Loucy (cell line): ENCODE data around the gene ZBTB48.

Experiments
- H2AFZ ChIP-seq: fragments of 200-600 bp; sonication (generic); 2 replicates; pipeline ENCODE4 v1.6.0; 2016; ENCODE audit warnings: antibody characterized with exemption, mild to moderate bottlenecking, low read length, moderate library complexity
- H3F3A ChIP-seq: fragments of 200-600 bp; 2 replicates; pipeline ENCODE4 v1.6.0; 2016; ENCODE audit warnings: antibody characterized with exemption, low read depth, mild to moderate bottlenecking
- H3K27me3 ChIP-seq: fragments of 200-600 bp; sonication (generic); 2 replicates; pipeline ENCODE4 v1.6.1; 2014; ENCODE audit warnings: low read length, mild to moderate bottlenecking; ENCODE audit not compliant: insufficient read depth, poor library complexity, severe bottlenecking
- H3K36me3 ChIP-seq: fragments of 200-600 bp; sonication (generic); 2 replicates; pipeline ENCODE4 v1.6.1; 2016; ENCODE audit warnings: low read length; ENCODE audit not compliant: insufficient read depth
- H3K4me1 ChIP-seq: fragments of 200-600 bp; sonication (generic); 2 replicates; pipeline ENCODE4 v1.5.1; 2014; ENCODE audit warnings: low read length, mild to moderate bottlenecking; ENCODE audit not compliant: insufficient read depth, poor library complexity, severe bottlenecking
- H3K4me2 ChIP-seq: fragments of 200-600 bp; sonication (generic); 2 replicates; pipeline ENCODE4 v1.6.0; 2014; ENCODE audit warnings: antibody characterized with exemption, low read length, low read depth, mild to moderate bottlenecking; ENCODE audit not compliant: poor library complexity, severe bottlenecking
- H3K4me3 ChIP-seq: fragments of 200-600 bp; sonication (generic); 2 replicates; pipeline ENCODE4 v1.5.1; 2014; ENCODE audit warnings: low read length, mild to moderate bottlenecking, mixed read lengths; ENCODE audit not compliant: poor library complexity, severe bottlenecking
- H3K79me2 ChIP-seq: fragments of 200-600 bp; sonication (generic); 2 replicates; pipeline ENCODE4 v1.6.1; 2014; ENCODE audit warnings: low read length; ENCODE audit not compliant: insufficient read depth
- H3K9ac ChIP-seq: fragments of 200-600 bp; sonication (generic); 2 replicates; pipeline ENCODE4 v1.6.0; 2014; ENCODE audit warnings: mild to moderate bottlenecking, low read depth, low read length, moderate library complexity; ENCODE audit not compliant: poor library complexity, severe bottlenecking
- H3K9me2 ChIP-seq: fragments of 200-600 bp; sonication (generic); replicated peaks from 2 replicates; pipeline ENCODE4 v1.6.1; 2016; ENCODE audit warnings: low read depth, low read length, mixed read lengths
- H3K9me3 ChIP-seq: fragments of 200-600 bp; sonication (generic); 2 replicates; pipeline ENCODE4 v1.6.1; 2014; ENCODE audit warnings: mild to moderate bottlenecking, antibody characterized with exemption, low read length, low read depth; ENCODE audit not compliant: insufficient read depth
- H4K20me1 ChIP-seq: fragments of 200-600 bp; sonication (generic); 2 replicates; pipeline ENCODE4 v1.6.0; 2014; ENCODE audit warnings: antibody characterized with exemption, low read length, mild to moderate bottlenecking; ENCODE audit not compliant: insufficient read depth, poor library complexity, severe bottlenecking
- EZH2phosphoT487 ChIP-seq: fragments of 200-600 bp; IDR thresholded peaks from 2 replicates; pipeline ENCODE4 v1.6.1; 2018; ENCODE audit warnings: antibody characterized with exemption, mild to moderate bottlenecking, moderate library complexity, borderline replicate concordance
- TF ChIP-seq, protein P1 (sequence below): fragments of 200-600 bp; sonication (generic); conservative IDR thresholded peaks from 2 replicates; pipeline ENCODE4 v1.5.1; 2014; ENCODE audit warnings: mild to moderate bottlenecking, antibody characterized with exemption, low read length

The ZBTB48 gene

DNA sequence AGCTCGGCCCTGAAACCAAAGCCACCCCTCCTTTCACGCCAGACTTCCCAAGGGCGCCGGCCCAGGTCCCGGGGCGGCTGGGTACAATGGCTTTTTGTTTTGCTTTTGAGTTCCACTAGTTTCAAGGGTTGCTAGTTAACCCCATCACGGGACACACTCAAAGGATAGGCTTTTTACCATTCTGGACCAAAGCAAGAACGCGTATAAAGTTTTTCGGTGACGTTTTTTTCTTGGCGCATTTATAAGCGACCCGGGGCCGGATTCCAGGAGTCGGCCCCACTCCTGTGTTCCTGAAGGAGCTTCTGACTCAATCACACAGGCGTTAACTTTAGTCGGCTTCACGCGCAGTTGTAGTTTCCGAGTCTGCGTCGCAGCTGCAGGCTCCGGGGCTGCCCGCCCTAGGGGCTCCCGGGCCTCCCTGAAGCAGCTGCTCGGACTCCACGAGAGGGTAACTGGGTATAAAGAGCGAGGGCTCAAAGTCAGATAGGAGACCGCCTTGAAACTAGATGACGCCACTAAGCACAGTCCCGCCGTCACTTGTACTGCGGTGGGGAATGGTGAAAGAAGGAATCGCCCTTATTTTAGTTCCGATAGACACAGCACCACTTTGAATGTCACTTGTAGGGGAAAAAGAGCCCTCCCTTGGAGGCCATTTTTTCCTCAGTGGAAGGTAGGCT lies 23.6 kb downstream of the ZBTB48 start:
- Histone ChIP-seq H3K4me3 (peak overlapping the region; percentile 81), H3K36me3 (peaks cover 4% of the 10 kb centered on the region; the same call in 1 of the 2 replicates), H3K4me1 (peaks cover 17% of the 10 kb centered on the region), H3F3A (0 out of 2 replicates have a peak, but pooled peaks cover 5% of the 10 kb centered on the region), H2AFZ (peak overlapping the region; percentile 98), H3K27me3 (no peaks in the 10 kb centered on the region), H3K9me2 (no peaks in the 10 kb centered on the region), H3K79me2 (peaks cover 40% of the 10 kb centered on the region), H3K9me3 (no peaks in the 10 kb centered on the region), H3K9ac (peak overlapping the region; percentile 78), H4K20me1 (peaks cover 22% of the 10 kb centered on the region), H3K4me2 (peak overlapping the region; percentile 82)
- TF ChIP-seq, protein P1, sequence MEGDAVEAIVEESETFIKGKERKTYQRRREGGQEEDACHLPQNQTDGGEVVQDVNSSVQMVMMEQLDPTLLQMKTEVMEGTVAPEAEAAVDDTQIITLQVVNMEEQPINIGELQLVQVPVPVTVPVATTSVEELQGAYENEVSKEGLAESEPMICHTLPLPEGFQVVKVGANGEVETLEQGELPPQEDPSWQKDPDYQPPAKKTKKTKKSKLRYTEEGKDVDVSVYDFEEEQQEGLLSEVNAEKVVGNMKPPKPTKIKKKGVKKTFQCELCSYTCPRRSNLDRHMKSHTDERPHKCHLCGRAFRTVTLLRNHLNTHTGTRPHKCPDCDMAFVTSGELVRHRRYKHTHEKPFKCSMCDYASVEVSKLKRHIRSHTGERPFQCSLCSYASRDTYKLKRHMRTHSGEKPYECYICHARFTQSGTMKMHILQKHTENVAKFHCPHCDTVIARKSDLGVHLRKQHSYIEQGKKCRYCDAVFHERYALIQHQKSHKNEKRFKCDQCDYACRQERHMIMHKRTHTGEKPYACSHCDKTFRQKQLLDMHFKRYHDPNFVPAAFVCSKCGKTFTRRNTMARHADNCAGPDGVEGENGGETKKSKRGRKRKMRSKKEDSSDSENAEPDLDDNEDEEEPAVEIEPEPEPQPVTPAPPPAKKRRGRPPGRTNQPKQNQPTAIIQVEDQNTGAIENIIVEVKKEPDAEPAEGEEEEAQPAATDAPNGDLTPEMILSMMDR = no peak
- no peak for TF ChIP-seq EZH2phosphoT487

GRCh38 chr1:6603915-6604558 lies 24.2 kb downstream of the ZBTB48 start:
- Histone ChIP-seq H3K4me1 (peaks cover 14% of the 10 kb centered on the region), H3K9me2 (no peaks in the 10 kb centered on the region), H3K79me2 (peaks cover 34% of the 10 kb centered on the region), H3K4me2 (peak overlapping the region; percentile 82), H3K9me3 (no peaks in the 10 kb centered on the region), H3F3A (0 out of 2 replicates have a peak, but pooled peaks cover 5% of the 10 kb centered on the region), H4K20me1 (peaks cover 18% of the 10 kb centered on the region), H2AFZ (peak overlapping the region; percentile 98), H3K27me3 (no peaks in the 10 kb centered on the region), H3K4me3 (peak overlapping the region; percentile 81), H3K9ac (peak overlapping the region; percentile 78), H3K36me3 (no peaks in the 10 kb centered on the region)
- TF ChIP-seq EZH2phosphoT487 = no peak
- TF ChIP-seq, protein P1 = no peak

GRCh38 chr1:6612641-6613360 lies 33.0 kb downstream of the ZBTB48 start:
- Histone ChIP-seq H3K4me1 (peaks cover 12% of the 10 kb centered on the region), H3K4me3 (peak overlapping the region; percentile 93), H3K36me3 (peaks cover 4% of the 10 kb centered on the region; the same call in 1 of the 2 replicates), H2AFZ (peak overlapping the region; percentile 97), H3K9me2 (no peaks in the 10 kb centered on the region), H3K79me2 (peaks cover 42% of the 10 kb centered on the region), H3K4me2 (peak overlapping the region; percentile 100), H4K20me1 (peaks cover 27% of the 10 kb centered on the region), H3F3A (no peaks in the 10 kb centered on the region), H3K27me3 (peaks cover 4% of the 10 kb centered on the region), H3K9me3 (no peaks in the 10 kb centered on the region), H3K9ac (peak overlapping the region; percentile 80)
- TF ChIP-seq, protein P1 = no peak
- TF ChIP-seq EZH2phosphoT487 = no peak
